ENCODE results near the gene CYP1A2.
A peak's percentile ranks its signal among the peaks of the same experiment; 100 is the strongest.
"Not testable (repeated sequence)": the region's sequence is repeated elsewhere in the genome, so short reads cannot be mapped to it uniquely, and the experiment has no call there.

CYP1A2 gene, protein sequence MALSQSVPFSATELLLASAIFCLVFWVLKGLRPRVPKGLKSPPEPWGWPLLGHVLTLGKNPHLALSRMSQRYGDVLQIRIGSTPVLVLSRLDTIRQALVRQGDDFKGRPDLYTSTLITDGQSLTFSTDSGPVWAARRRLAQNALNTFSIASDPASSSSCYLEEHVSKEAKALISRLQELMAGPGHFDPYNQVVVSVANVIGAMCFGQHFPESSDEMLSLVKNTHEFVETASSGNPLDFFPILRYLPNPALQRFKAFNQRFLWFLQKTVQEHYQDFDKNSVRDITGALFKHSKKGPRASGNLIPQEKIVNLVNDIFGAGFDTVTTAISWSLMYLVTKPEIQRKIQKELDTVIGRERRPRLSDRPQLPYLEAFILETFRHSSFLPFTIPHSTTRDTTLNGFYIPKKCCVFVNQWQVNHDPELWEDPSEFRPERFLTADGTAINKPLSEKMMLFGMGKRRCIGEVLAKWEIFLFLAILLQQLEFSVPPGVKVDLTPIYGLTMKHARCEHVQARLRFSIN

DNA sequence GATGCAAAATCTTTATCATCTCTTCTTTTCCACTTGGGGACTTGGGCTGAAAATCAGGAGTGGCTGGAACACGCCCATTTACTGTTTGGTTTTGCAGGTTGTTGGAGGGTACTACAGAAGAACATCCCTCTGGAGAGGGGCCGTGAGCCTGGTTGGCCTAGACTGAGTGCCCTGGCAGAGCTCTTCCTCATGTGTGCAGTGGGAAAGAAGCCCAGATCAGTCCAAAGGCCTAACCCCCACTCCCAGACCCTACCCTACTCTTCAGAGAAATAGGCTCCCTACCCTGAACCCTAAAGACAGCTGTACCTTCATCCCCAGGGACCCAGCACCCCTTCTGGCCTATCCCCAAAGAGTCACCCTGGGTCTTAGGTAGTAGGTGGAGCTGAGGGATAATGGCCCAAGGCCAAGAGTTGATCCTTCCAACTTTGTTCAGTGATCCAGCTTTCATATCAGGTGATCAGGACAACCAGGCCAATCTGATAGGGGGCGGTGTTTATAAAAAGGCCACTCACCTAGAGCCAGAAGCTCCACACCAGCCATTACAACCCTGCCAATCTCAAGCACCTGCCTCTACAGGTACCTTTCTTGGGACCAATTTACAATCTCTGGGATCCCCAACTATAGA, at the start of gene CYP1A2:
TSS of gene CYP1A2 (plus strand) at position 524 of the 625 bp plus-strand sequence. CDS start 894 bp downstream, outside the sequence.
- DNase-seq (ENCODE audit: low spot score) = no peak

DNA sequence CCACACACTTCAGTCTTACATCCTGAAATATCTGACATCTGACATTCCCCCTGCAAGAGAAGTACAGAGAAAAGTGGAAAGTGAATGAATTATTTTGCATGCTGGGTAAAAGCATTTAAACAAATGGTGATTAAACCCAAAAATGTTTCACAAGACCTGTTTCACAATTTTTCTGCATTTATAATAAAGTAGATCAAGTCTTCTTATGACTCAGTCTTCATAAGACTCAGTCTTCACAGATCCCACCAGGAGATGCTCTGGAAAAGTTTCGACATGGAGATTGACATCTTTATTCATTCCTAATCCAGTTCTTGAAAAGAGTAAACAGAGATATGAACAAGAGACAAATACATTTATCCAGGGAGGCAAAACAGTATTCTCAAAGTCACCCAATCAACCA, 39.6 kb upstream of the CYP1A2 start:
- DNase-seq (ENCODE audit: low spot score) = no peak

DNA sequence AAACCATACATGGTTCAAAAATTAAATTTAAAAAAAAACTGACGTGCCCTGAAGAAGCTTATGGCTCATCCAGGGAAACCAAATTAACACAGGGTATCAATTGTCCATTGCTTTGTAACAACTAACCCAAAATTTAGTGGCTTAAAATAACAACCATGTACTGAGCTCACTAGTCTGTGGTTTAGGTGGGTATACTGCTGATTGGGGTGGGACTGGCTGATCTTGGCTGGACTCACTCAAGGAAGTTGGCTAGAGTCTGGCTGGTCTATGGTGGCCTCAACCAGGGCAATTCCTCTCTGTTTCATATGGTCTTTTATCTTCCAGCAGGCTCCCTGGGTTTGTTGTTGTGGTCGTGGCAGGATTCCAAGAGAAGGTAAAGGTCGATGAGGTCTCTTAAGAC, 38.8 kb upstream of the CYP1A2 start:
- DNase-seq (ENCODE audit: low spot score) = no peak

DNA sequence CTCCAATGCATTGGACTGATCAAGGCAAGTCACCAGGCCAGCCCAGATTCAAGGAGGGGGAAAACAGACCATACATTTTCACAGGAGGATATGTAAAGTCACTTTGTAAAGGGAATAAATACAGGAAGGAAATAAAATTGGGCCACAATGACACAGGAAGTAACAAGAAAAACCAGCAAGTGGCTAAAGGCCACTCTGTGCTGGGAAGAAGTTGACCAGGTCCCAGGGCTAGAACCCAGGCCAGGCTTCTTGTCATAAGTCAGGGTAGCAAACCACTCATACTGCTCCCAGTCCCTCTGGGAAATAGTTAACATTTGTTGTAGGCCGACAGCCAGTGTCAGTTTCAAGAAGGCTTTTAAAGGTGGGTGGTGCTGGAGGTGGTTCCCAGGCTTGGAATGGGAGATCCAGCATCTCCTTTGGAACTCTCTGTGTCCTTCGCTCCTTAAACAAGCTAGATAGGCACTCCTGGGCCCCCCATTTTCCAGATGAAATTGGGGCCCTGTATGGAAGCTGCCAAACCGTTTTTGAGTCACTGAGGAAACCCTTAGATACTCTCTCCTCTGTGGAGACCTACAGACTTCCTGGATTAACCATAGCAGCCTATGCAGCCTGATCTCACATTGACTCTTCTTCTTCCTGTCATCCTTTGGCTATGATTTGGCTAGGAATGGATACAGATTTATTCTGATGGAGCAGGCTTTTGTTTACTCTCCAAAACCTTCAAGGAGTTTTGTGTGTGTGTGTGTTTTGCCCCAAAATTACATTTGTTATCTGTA, 38.1 kb upstream of the CYP1A2 start:
- no peak for DNase-seq (ENCODE audit: low spot score)

DNA sequence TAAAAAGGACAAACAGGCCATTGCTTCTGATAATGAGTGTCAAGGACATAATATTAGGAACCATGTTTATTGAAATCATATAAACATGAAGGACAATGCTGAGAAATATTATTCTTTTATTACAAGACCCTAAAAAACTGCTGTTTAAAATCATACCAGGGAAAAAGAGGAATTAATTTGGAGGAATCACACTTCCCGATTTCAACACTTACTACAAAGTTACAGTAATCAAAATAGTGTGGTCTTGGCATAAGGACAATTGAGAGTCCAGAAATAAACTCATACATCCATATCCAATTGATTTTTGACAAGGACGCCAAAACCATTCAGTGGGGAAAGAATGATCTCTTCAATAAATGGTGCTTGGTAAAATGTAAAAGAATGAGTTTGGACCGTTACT, 36.3 kb upstream of the CYP1A2 start:
- no peak for DNase-seq (ENCODE audit: low spot score)

DNA sequence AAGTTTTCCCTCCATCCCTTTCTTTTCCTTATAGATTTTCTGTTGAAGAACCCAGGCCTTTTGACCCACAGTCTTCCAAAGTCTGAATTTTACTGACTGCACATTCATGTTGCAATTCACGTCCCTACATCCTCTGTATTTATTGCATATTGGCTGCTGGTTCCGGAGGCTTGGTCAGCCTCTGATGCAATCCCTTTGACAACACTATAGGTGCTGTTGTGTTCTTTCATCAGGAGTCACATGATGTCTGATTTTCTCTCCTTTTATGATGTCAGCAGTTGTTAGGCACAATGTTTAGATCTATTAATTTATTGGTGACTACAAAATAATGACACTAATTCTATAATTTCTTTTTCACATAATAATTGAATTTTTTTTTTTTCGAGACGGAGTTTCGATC, 32.0 kb upstream of the CYP1A2 start:
- no peak for DNase-seq (ENCODE audit: low spot score)

DNA sequence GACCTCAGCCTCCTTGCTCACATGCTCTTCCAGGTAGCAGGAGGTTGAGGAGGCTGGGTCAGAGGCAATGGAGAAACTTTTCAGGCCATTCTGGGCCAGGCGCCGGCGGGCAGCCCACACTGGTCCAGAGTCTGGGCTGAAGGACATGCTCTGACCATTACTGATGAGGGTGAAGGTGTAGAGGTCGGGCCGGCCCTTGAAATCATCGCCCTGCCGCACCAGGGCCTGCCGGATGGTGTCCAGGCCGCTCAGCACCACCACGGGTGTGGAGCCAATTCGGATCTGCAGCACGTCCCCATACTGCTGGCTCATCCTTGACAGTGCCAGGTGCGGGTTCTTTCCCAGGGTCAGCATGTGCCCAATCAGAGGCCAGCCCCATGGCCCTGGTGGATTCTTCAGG, 26.1 kb upstream of the CYP1A2 start:
- no peak for DNase-seq (ENCODE audit: low spot score)

DNA sequence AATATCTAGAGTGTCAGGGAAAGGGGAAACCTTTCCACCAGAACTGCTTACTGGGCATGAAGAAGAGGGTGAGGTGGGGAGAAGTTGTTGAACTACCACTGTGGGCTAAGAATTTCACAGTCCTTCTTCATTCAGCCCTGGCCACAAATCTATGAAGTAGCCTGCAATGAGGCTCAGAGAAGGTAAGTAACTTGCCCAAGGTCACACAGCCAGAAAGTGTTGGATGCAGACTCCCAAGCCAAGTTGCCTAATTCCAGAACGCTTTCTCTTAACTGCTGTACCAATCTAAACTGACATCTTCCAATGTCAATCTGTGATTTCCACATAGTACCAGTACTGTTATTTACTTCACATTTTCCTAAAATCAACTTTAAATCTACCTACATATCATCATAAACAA, 25.5 kb upstream of the CYP1A2 start:
- no peak for DNase-seq (ENCODE audit: low spot score)

DNA sequence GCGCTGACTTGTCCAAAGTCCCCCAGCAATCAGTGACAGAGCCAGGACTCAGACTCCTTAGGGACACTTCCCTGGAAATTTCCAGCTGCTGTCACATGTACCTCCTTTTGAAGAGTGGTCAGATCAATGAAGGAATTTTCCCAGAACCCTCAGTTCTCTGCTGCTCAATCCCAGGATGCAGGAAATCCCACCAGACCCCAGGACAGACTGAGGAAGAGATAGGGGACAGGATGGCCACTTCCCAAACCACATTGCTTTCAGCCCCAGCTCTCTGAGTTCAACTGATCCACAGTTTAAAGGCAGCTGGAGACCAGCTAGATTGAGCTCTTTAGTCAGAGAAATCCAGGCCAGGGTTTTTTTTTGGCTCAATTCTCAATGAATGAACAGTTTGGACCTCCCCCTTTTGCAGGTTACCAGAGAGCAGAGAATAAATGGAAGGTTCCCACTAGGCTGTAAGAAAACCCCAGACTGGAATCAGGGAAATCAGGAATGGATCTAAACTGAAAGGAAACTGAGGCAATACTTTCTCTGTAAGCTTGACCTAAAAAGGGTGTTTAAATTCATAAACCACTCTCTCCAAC, 24.8 kb upstream of the CYP1A2 start:
- DNase-seq (ENCODE audit: low spot score) = peak; percentile 60

DNA sequence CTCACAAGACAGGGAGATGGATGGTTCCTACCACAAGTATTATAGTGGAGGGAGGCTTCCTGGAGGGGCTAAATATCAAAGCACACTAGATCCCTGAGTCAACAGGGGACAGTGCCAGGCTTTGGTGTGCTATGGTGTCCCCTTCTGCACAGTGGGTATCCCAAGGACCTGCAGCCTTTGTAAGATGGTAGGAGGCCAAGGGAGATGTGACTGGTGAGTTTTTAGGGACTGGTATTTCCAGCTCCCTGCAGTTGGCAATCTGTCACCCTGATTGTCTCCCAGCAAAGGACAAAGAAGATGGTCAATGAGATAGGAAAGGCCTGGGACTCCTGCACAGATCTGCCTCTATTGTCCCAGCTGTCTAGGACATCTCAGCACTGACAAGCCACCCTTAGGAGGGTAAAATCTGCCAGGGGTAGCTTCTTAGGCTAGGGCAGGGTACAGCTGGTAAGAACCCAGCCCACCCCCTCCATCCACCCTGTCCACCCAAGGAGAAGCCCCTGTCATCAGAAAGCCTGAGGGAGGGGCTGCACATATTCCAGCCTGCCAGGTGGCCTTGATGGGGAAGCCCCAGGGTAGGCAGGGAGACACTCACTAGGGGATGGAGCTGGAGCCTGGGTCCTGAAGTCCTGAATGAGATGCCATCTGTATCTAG, 23.9 kb upstream of the CYP1A2 start:
- no peak for DNase-seq (ENCODE audit: low spot score)

DNA sequence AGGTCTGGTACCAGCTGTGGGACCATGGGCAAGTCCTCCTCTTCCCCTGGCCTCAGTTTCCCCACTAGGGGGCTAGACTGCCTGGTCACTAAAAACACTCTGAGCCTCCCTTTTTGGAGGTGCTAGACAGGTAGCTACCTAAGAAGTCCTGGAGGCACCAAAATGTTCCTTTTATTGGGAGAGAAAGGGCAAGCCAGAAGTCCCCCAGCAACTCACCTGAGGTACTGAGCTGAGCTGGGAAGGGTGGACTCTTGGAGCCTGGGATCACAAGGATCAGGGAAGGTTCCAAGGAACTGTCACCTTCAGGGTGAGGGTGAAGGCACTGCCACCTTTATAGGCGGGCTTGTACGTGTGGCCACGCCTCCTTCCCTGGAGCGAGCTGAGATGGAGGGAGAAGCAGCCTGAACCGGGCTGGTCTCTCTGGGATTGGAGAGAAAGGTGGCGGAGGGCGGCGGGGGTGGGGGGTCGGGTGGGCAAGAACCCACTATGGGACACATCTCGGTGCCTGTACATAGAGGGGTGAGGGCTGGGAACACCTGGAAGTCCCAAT, 23.3 kb upstream of the CYP1A2 start, which contains the start of gene CYP1A1:
TSS of gene CYP1A1 (minus strand) at position 304 of the 550 bp plus-strand sequence. CDS start 2,431 bp downstream, outside the sequence.
- DNase-seq (ENCODE audit: low spot score) = no peak

DNA sequence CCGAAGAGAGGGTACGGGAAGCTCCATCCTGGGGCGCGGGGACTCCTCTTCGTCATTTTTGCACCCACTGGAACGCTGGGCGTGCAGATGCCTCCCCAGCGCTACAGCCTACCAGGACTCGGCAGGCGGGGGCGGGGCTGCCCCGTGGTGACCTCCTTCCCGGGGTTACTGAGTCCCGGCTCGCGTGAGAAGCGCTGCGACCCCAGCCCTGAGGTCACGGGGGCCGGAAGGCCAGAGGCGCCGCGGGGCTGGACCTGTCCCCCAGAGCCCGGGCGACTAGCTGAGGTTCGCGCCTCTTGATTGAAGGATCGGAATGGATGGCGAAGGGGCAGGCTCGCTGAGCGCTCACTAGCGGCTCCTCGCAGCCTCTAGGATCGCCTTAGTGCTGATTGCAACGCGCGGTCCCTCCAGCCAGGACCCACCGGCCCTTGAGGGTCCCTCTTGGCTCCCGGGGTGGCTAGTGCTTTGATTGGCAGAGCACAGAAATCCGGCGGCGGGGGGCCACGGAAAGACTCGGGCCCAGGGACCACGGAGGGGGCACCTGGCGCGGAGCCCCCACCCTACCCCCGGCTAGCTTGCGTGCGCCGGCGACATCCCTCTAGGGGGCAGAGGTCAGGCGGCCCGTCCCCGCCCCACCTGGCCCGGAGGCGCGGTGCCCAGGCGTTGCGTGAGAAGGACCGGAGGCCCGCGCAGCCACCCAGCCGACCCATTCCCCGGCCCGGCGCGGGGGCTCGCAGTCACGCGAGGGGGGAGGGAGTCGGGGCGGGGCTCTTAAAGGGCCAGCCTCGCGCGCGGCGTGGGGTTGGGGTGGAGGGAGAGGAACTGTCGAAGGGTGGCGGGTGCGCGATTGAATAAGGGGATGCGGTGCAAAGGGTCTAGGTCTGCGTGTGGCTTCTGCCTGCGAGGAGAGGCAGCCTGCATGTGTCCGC, 22.5 kb upstream of the CYP1A2 start:
- peak; percentile 63 for DNase-seq (ENCODE audit: low spot score)

DNA sequence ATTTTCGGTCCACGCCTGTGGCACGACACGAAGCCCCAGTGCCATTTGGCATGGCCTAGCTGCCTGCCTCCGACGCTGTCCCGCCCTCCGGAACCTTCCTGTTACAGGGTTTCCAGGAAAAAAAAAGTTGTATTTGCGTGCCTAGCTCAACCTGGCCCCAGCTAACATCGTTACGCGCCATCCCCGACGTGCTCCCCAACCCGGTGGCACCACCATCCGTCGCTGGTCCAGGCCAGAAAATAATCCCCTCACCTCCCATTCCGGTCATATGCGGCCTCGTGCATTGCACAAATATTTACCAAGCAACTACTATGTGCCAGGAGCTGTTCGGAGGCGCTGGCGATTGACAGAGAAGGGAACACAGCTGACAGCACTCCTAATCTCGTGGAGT, 21.9 kb upstream of the CYP1A2 start:
- no peak for DNase-seq (ENCODE audit: low spot score)

DNA sequence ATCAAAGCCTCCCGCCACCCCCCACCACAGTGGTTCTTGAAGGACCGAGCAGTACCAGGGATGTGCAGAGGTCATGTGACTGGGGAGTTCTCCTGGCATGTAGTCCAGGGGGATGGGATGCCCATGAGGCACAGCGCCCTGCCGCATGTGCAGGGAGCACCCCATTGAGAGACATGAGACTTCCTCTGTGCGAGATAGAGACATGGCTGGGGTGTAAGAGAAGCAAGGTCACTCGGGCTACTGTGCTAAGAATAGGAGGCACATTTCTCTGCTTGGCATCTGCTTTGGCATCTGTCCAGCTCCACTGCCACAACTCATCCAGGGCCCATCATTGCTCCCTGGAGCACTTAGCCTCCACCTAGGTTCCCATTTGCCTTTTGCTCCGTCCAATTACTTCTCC, 20.9 kb upstream of the CYP1A2 start:
- DNase-seq (ENCODE audit: low spot score) = no peak

DNA sequence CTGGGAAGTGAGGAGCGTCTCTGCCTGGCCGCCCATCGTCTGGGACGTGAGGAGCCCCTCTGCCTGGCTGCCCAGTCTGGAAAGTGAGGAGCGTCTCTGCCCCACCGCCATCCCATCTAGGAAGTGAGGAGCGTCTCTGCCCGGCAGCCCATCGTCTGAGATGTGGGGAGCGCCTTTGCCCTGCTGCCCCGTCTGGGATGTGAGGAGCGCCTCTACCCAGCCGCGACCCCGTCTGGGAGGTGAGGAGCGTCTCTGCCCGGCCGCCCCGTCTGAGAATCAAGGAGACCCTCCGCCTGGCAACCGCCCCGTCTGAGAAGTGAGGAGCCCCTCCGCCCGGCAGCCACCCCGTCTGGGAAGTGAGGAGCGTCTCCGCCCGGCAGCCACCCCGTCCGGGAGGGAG, 19.9 kb upstream of the CYP1A2 start:
- not testable (repeated sequence) for DNase-seq (ENCODE audit: low spot score)

DNA sequence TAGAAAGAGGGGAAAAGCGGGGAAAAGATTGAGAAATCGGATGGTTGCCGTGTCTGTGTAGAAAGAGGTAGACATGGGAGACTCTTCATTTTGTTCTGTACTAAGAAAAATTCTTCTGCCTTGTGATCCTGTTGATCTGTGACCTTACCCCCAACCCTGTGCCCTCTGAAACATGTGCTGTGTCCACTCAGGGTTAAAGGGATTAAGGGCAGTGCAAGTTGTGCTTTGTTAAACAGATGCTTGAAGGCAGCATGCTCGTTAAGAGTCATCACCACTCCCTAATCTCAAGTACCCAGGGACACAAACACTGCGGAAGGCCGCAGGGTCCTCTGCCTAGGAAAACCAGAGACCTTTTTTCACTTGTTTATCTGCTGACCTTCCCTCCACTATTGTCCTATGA, 19.3 kb upstream of the CYP1A2 start:
- not testable (repeated sequence) for DNase-seq (ENCODE audit: low spot score)

DNA sequence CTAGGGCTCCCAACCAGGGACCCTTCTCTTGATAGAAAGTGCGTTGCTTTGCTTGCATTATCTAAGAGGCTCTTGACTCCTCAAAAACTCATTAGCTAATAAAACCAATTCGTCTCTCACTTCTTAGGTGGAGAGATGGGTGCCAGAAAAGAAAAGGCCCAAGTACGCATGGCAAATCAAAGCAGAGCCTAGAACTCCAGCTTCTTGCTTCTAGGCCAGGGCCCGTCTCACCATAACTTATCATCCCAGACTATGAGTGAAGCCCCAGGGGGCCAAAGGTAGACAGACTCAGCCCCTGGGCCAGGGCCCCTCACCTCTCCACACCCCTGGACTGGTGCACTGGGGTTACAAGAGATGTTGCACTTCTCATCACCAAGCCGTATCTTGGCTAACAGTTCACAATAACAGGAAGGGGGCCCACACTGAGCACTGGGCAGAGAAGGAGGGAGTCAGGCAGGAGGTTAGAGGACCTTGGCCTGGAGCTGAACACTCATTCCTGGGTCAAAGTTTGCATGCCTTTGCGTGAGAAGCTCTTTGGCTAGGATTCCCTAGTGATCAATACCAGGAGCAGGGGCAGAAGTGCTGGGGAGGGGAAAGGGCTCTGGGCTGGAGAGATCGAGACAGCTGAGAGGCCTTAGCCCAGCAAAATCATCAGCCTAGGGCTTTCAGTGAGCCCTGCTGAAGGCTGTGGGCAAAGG, 17.9 kb upstream of the CYP1A2 start:
- no peak for DNase-seq (ENCODE audit: low spot score)

DNA sequence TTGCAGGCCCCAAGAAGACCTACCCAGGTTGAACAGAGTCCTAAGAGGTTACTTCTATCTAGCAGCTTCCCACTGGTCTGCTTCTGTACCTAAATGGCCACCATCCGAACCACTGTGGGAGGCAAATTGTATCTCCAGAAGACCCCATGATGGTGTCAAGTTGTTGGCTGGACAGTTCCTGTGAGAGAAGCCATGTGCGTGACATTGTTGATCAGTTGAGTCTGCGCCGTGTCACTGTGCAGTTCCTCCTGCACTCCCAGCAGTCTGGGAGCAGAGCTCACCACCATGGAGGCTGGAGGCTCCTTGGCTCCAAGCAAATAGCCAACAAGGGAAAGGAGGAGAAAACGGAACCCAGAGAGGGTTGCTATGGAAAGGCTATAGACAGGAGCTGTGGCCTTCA, 15.8 kb upstream of the CYP1A2 start:
- DNase-seq (ENCODE audit: low spot score) = no peak

DNA sequence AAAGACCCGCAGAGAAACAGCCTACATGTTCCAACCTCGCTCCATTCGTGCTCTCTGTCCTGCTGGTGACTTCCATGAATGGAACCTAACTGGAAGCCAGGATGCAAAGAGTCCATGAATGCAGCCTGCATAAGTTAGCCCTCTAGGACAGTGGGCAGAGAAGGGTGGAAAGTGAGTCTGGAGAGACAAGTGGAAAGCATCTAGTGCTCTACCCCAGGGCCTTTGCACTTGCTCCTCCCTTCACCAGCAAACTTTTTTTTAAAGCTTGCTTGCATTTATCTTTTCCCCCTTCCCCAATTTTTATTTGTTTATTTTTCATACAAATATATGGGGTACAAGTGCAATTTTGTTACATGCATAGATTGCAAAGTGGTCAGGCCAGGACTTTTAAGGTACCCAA, 15.4 kb upstream of the CYP1A2 start:
- DNase-seq (ENCODE audit: low spot score) = no peak

DNA sequence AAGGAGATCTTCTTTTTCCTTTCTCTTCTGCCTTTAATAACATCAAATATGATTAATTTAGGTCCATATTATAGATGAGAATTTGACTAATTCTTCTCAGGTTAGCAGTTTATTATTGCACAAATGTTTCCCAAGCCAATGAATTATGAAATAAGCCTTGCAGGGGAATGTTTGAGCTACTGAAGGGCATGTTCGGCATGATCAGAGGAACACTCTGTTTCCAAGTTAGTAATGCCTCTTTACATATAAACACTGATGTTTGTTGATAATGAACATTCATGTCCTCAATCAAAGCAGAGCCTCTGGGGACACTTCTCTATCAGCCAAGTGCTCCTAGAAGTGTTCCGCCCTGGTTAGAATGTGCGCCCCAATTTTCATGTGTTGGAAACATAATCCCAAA, 13.3 kb upstream of the CYP1A2 start:
- DNase-seq (ENCODE audit: low spot score) = no peak
